K562 (cell line): ENCODE results near the gene GMDS. TPM values are rescaled to one million over a fixed set of nuclear protein-coding genes. Genes with fewer than 3 reads are reported as not detected.

Source experiments
- ATAC-seq: fragments of 200-7000 bp; cut with Tn5 transposase; 3 replicates; pipeline ENCODE4 v1.9.1; 2020; ENCODE audit warnings: moderate library complexity
- BruUV-seq: library from RNA; stranded (reverse); fragments of 400-500 nt; replicated peaks from 2 replicates; lab custom pipeline; 2021; lab: Mats Ljungman, UMichigan
- CTCF ChIA-PET: fragments of 300-600 bp; formaldehyde crosslinking; extraction: SDS; loops from one replicate; lab custom pipeline; 2021; ENCODE audit warnings: low intra/inter-chr PET ratio; lab: Yijun Ruan, JAX
- POLR2A ChIA-PET: fragments of 300-600, 350-650 bp; sonication (Branson Sonifier 250); formaldehyde crosslinking; extraction: SDS; loops from one replicate; lab custom pipeline; 2021; ENCODE audit warnings: antibody characterized with exemption, inconsistent platforms; lab: Yijun Ruan, JAX
- DNase-seq, 4 experiments: peaks; one replicate each; pipeline versions ENCODE4 v3.0.0 to v3.0.0-alpha.2; 2011 to 2018; ENCODE audit warnings: low spot score in 3 of 4, mixed read lengths in 3 of 4; ENCODE audit errors: extremely low read depth in 1 of 4
- FAIRE-seq: peaks from 2 replicates; lab custom pipeline; 2011; peaks lifted over from hg19 to GRCh38; lab: Jason Lieb, UNC
- H2AFZ ChIP-seq: 2 replicates; pipeline ENCODE4 v1.6.0; 2011; ENCODE audit warnings: low read depth, low read length, control low read depth, inconsistent platforms
- H3K27ac ChIP-seq: fragments of 200-600 bp; 3 replicates; pipeline ENCODE4 v1.8.0; 2011; ENCODE audit warnings: low read depth, mild to moderate bottlenecking, control low read depth, inconsistent platforms, low read length, moderate library complexity, mixed read lengths; ENCODE audit errors: extremely low read depth
- H3K27me3 ChIP-seq, 2 experiments: fragments of 300-600 bp in 1 of 2; 2 replicates in 1 of 2; 3 replicates in 1 of 2; pipeline versions ENCODE4 v1.6.0 to v1.8.0; 2011; ENCODE audit warnings: inconsistent platforms in 2 of 2, low read length in 2 of 2, mild to moderate bottlenecking in 1 of 2, mixed read lengths in 1 of 2, moderate library complexity in 1 of 2; ENCODE audit not compliant: control insufficient read depth in 2 of 2, insufficient read depth in 2 of 2
- H3K36me3 ChIP-seq: fragments of 300-600 bp; 3 replicates; pipeline ENCODE4 v1.8.0; 2011; ENCODE audit warnings: mild to moderate bottlenecking, low read length, inconsistent platforms; ENCODE audit not compliant: control insufficient read depth, insufficient read depth
- H3K4me1 ChIP-seq, 2 experiments: fragments of 200-600 bp in 1 of 2; replicated peaks in 1 of 2; 2 replicates in 1 of 2; 3 replicates in 1 of 2; pipeline versions ENCODE4 v1.5.1 to v1.8.0; 2011; ENCODE audit warnings: inconsistent platforms in 2 of 2, low read length in 2 of 2, mild to moderate bottlenecking in 1 of 2, mixed read lengths in 1 of 2, moderate library complexity in 1 of 2; ENCODE audit not compliant: control insufficient read depth in 2 of 2, insufficient read depth in 2 of 2
- H3K4me2 ChIP-seq: 2 replicates; pipeline ENCODE4 v1.6.1; 2011; ENCODE audit warnings: low read length, control low read depth, inconsistent platforms, mixed read lengths; ENCODE audit not compliant: insufficient read depth
- H3K4me3 ChIP-seq: fragments of 200-600 bp; sonication (generic), shearing (Covaris generic); 2 replicates; pipeline ENCODE4 v1.5.1; 2016; ENCODE audit warnings: control low read depth, inconsistent platforms
- H3K79me2 ChIP-seq: fragments of 200-600 bp; 3 replicates; pipeline ENCODE4 v1.8.0; 2011; ENCODE audit warnings: low read length, inconsistent platforms; ENCODE audit not compliant: control insufficient read depth, insufficient read depth
- H3K9ac ChIP-seq, 2 experiments: 2 replicates each; pipeline versions ENCODE4 v1.6.0 to v1.6.1; 2011; ENCODE audit warnings: low read depth in 2 of 2, low read length in 2 of 2, control low read depth in 1 of 2, inconsistent platforms in 1 of 2, mild to moderate bottlenecking in 1 of 2, mixed read lengths in 1 of 2; ENCODE audit not compliant: insufficient read depth in 1 of 2
- H3K9me1 ChIP-seq: one replicate; pipeline ENCODE4 v1.6.0; 2011; ENCODE audit warnings: inconsistent platforms, mild to moderate bottlenecking, low read length, moderate library complexity; ENCODE audit not compliant: control insufficient read depth, insufficient read depth
- H3K9me3 ChIP-seq: replicated peaks from 2 replicates; pipeline ENCODE4 v1.5.1; 2011; ENCODE audit warnings: low read depth, low read length, inconsistent platforms; ENCODE audit not compliant: control insufficient read depth, insufficient read depth
- H4K20me1 ChIP-seq: replicated peaks from 2 replicates; pipeline ENCODE4 v1.6.1; 2011; ENCODE audit warnings: low read length, inconsistent platforms, mixed read lengths; ENCODE audit not compliant: control insufficient read depth, insufficient read depth
- ADNP ChIP-seq: fragments of 200-800 bp; sonication (Bioruptor generic); IDR thresholded peaks from 2 replicates; pipeline ENCODE4 v1.6.1; 2016; ENCODE audit warnings: missing genetic modification characterization, missing compliant biosample characterization
- HDAC8 ChIP-seq: fragments of 450-650 bp; IDR thresholded peaks from 2 replicates; pipeline ENCODE4 v1.6.1; 2016; ENCODE audit warnings: mild to moderate bottlenecking, missing genetic modification characterization, moderate library complexity, missing compliant biosample characterization
- HNRNPUL1 ChIP-seq: fragments of 200-400 bp; formaldehyde crosslinking; IDR thresholded peaks from 2 replicates; pipeline ENCODE4 v1.6.1; 2017; ENCODE audit warnings: low read length
- MLLT1 ChIP-seq, 2 experiments: fragments of 450-650 bp; IDR thresholded peaks; 2 replicates each; pipeline ENCODE4 v1.6.1; 2016
- SMAD3 ChIP-seq: fragments of 450-650 bp; formaldehyde crosslinking; conservative IDR thresholded peaks from 2 replicates; pipeline ENCODE4 v1.4.0; 2020; ENCODE audit warnings: mild to moderate bottlenecking
- SNRNP70 ChIP-seq: fragments of 200-400 bp; formaldehyde crosslinking; optimal IDR thresholded peaks from 2 replicates; pipeline ENCODE3; 2017; ENCODE audit warnings: low read depth, low read length
- SRF ChIP-seq, 2 experiments: fragments of 250-450, 450-650 bp in 1 of 2; sonication (Bioruptor Pico) in 1 of 2; sonication (generic) in 1 of 2; formaldehyde crosslinking; IDR thresholded peaks; 2 replicates each; pipeline versions ENCODE4 v1.5.0 to v1.5.1; 2020 to 2022; ENCODE audit warnings: mild to moderate bottlenecking in 1 of 2, missing genetic modification reagents in 1 of 2
- WGBS: fragments of 100-300 bp; shearing (Covaris generic); methylation state at CpG from one replicate; pipeline ENCODE4 v1.1.6; 2016; ENCODE audit warnings: low coverage, mixed read lengths; ENCODE audit not compliant: insufficient coverage; ENCODE audit errors: missing lambda C conversion rate; 5-methylcytosine and 5-hydroxymethylcytosine counted together
- in situ Hi-C: fragments of 300-500 bp; cut with MboI; formaldehyde crosslinking; loops from 4 replicates; pipeline ENCODE4 v1.15.0; 2018; ENCODE audit warnings: inconsistent platforms, mixed read lengths
- intact Hi-C: fragments of 100-400 bp; cut with micrococcal nuclease; formaldehyde crosslinking; loops from 2 replicates; pipeline ENCODE4 v1.14.2; 2022
- polyA plus RNA-seq, 8 experiments: library from polyadenylated mRNA; depleted of rRNA in 4 of 8; stranded (reverse) in 5 of 8; unstranded in 3 of 8; fragments of >200 nt; fragmentation: Nextera tagmentation in 2 of 8; fragmentation: Illumina TruSeq in 1 of 8; extraction: Ambion mirVana in 2 of 8; extraction: Trizol in 1 of 8; gene quantifications; 2 replicates each; pipeline versions ENCODE4 v1.2.1 to v1.2.3, GENCODE V29; 2011 to 2014; ENCODE audit warnings: inconsistent platforms in 1 of 8, missing spikeins in 1 of 8
- total RNA-seq, 7 experiments: library from RNA; depleted of rRNA in 6 of 7; stranded (reverse); fragments of >200 nt in 6 of 7; fragmentation: Illumina TruSeq in 2 of 7; extraction: Trizol in 2 of 7; gene quantifications; 2 replicates each; pipeline versions ENCODE4 v1.2.1 to v1.2.3, GENCODE V29; 2011 to 2021; ENCODE audit warnings: low replicate concordance in 1 of 7

Gene GMDS
- total and polyA plus RNA-seq, 9 of the 15 experiments (the other 6 are each of a cell fraction or from before 2014, with no cell fraction given): 0.48 to 31.8 (median 13.4) TPM

- no peak overlapping the region for H3K4me2 ChIP-seq
- TF ChIP-seq SMAD3 (CRISPR knock-in tag) (no peak), HNRNPUL1 (no peak), MLLT1 (IDR thresholded peaks at IDR 0.05) (no peak)
- TF ChIP-seq, all 486 proteins: peak for 0
- WGBS: 18% methylated on average over 2 of the region's 2 CpGs
- intact Hi-C loops: no loop called here
- Histone ChIP-seq H3K27ac (no peak overlapping the region), H2AFZ (no peak overlapping the region), H3K36me3 (no peaks in the 10 kb centered on the region), H3K4me1 (no peaks in the 10 kb centered on the region), H3K9me1 (no peaks in the 10 kb centered on the region), H3K27me3 (no peaks in the 10 kb centered on the region), H3K9me3 (no peaks in the 10 kb centered on the region), H3K79me2 (no peaks in the 10 kb centered on the region), H3K4me3 (no peak overlapping the region), H3K9ac (no peak overlapping the region), H4K20me1 (no peaks in the 10 kb centered on the region)
- FAIRE-seq (no peak), ATAC-seq (no peak), DNase-seq (no peak)
- BruUV-seq: no TSS peak
- CTCF ChIA-PET: no interaction called here
- POLR2A ChIA-PET: no interaction called here
- in situ Hi-C loops: no loop called here
Observed at GRCh38 chr6:2000962-2001361, 244.4 kb downstream of the GMDS start.

GRCh38 chr6:1997702-1998101, 247.7 kb downstream of the GMDS start:
- no peak overlapping the region for H2AFZ ChIP-seq
- no peak overlapping the region for H3K4me3 ChIP-seq
- intact Hi-C loops (no loop called here), in situ Hi-C loops (no loop called here)
- no peaks in the 10 kb centered on the region for H3K9me3 ChIP-seq
- H3K4me2 ChIP-seq: no peak overlapping the region
- CTCF ChIA-PET: no interaction called here
- POLR2A ChIA-PET: interaction anchor here (0.6 kb wide), 1 partner anchor 420 kb away, joined by 3 read pairs; no protein-coding TSS in a partner anchor
- WGBS: 4% methylated on average over 3 of the region's 3 CpGs
- no peak for ATAC-seq
- H3K9me1 ChIP-seq: no peaks in the 10 kb centered on the region
- no peak for FAIRE-seq
- no peak overlapping the region for H3K9ac ChIP-seq
- no peak for DNase-seq
- H4K20me1 ChIP-seq: no peaks in the 10 kb centered on the region
- H3K79me2 ChIP-seq: no peaks in the 10 kb centered on the region
- H3K4me1 ChIP-seq: no peaks in the 10 kb centered on the region
- BruUV-seq: no TSS peak
- H3K27me3 ChIP-seq: peaks cover 0 to 5% of the 10 kb centered on the region in 2 experiments; a peak in 2 of 5 replicates
- H3K27ac ChIP-seq: no peak overlapping the region
- H3K36me3 ChIP-seq: no peaks in the 10 kb centered on the region
- TF ChIP-seq ADNP (tag) (no peak), SNRNP70 (no peak), SRF (CRISPR knock-in tag; IDR thresholded peaks at IDR 0.05) (no peak), HDAC8 (tag) (no peak)
